ENCODE data around the gene KRTAP10-12. TPM values are rescaled to one million over a fixed set of nuclear protein-coding genes. Genes with fewer than 3 reads are reported as not detected.
"Not testable (repeated sequence)": the region's sequence is repeated elsewhere in the genome, so short reads cannot be mapped to it uniquely, and the experiment has no call there.

The KRTAP10-12 gene, protein sequence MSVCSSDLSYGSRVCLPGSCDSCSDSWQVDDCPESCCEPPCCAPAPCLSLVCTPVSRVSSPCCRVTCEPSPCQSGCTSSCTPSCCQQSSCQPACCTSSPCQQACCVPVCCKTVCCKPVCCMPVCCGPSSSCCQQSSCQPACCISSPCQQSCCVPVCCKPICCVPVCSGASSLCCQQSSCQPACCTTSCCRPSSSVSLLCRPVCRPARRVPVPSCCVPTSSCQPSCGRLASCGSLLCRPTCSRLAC
- not detected for total RNA-seq

DNA sequence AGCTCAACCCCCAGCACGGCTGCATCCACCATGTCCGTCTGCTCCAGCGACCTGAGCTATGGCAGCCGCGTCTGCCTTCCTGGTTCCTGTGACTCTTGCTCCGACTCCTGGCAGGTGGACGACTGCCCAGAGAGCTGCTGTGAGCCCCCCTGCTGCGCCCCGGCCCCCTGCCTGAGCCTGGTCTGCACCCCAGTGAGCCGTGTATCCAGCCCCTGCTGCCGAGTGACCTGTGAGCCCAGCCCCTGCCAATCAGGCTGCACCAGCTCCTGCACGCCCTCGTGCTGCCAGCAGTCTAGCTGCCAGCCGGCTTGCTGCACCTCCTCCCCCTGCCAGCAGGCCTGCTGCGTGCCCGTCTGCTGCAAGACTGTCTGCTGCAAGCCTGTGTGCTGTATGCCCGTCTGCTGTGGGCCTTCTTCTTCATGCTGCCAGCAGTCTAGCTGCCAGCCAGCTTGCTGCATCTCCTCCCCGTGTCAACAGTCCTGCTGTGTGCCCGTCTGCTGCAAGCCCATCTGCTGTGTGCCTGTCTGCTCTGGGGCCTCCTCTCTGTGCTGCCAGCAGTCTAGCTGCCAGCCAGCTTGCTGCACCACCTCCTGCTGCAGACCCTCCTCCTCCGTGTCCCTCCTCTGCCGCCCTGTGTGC is at the start of gene KRTAP10-12:
Gene KRTAP10-12 (plus strand): TSS at position 1 of the 639 bp plus-strand sequence. CDS start 30 bp downstream, at position 31.
- H3K27me3 ChIP-seq; H3K27ac ChIP-seq; H3K4me3 ChIP-seq; H3K36me3 ChIP-seq; intact Hi-C loops (cut with DNase I); H3K4me1 ChIP-seq; H3K9me3 ChIP-seq: not testable (repeated sequence)
- DNase-seq (ENCODE audit: low spot score in 2 of 2): peak in 1 of 2 donors; percentile 28

DNA sequence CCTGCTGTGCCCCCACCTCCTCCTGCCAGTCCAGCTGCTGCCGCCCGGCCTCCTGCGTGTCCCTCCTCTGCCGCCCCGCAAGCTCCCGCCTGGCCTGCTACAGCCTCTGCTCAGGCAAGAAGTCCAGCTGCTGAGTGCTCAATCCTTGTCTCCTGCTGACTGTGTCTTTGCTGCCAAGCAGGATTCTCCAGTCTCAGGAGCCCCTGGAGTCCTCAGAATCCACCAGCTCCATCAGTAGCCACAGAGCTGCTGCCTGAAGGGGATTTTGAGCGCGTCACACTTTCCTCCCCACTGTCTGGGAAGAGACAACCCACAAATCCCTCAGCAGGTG is 49.8 kb upstream of the KRTAP10-12 start:
- H3K36me3 ChIP-seq: no peaks in the 10 kb centered on the region
- no peaks in the 10 kb centered on the region for H3K4me1 ChIP-seq
- DNase-seq (ENCODE audit: low spot score in 2 of 2): no peak
- no peaks in the 10 kb centered on the region for H3K27me3 ChIP-seq
- peaks cover 0 to 20% of the 10 kb centered on the region in 2 donors for H3K9me3 ChIP-seq
- H3K27ac ChIP-seq: no peak overlapping the region
- intact Hi-C loops (cut with DNase I): no loop called here
- TF ChIP-seq CTCF (IDR thresholded peaks at IDR 0.05): no peak
- no peak overlapping the region for H3K4me3 ChIP-seq

GRCh38 chr21:44648557-44649311 is 48.2 kb upstream of the KRTAP10-12 start:
- Histone ChIP-seq H3K27ac (no peak overlapping the region), H3K36me3 (no peaks in the 10 kb centered on the region), H3K27me3 (no peaks in the 10 kb centered on the region), H3K9me3 (peaks cover 0 to 20% of the 10 kb centered on the region in 2 donors), H3K4me1 (no peaks in the 10 kb centered on the region), H3K4me3 (no peak overlapping the region)
- intact Hi-C loops (cut with DNase I): no loop called here
- TF ChIP-seq CTCF (IDR thresholded peaks at IDR 0.05): no peak
- no peak for DNase-seq (ENCODE audit: low spot score in 2 of 2)

GRCh38 chr21:44649521-44650100 is 47.4 kb upstream of the KRTAP10-12 start:
- Histone ChIP-seq H3K9me3 (peaks cover 0 to 12% of the 10 kb centered on the region in 2 donors), H3K4me1 (no peaks in the 10 kb centered on the region), H3K4me3 (no peak overlapping the region), H3K27ac (no peak overlapping the region), H3K27me3 (no peaks in the 10 kb centered on the region), H3K36me3 (no peaks in the 10 kb centered on the region)
- intact Hi-C loops (cut with DNase I): no loop called here
- no peak for TF ChIP-seq CTCF (IDR thresholded peaks at IDR 0.05)
- DNase-seq (ENCODE audit: low spot score in 2 of 2): no peak

- Histone ChIP-seq H3K27ac (no peak overlapping the region), H3K9me3 (peaks cover 0 to 4% of the 10 kb centered on the region in 2 donors), H3K27me3 (no peaks in the 10 kb centered on the region), H3K4me1 (no peaks in the 10 kb centered on the region), H3K36me3 (no peaks in the 10 kb centered on the region), H3K4me3 (no peak overlapping the region)
- no peak for DNase-seq (ENCODE audit: low spot score in 2 of 2)
- no peak for TF ChIP-seq CTCF (IDR thresholded peaks at IDR 0.05)
- intact Hi-C loops (cut with DNase I): no loop called here
These were observed 46.6 kb upstream of the KRTAP10-12 start for GRCh38 chr21:44650265-44650972.
